Measurements from ENCODE around the gene ADD2. TPM values are rescaled to one million over a fixed set of nuclear protein-coding genes. Genes with fewer than 3 reads are reported as not detected.

ADD2 gene
- total and polyA plus RNA-seq, 2 experiments from 2014 or later: 34.6 to 223 TPM

DNA sequence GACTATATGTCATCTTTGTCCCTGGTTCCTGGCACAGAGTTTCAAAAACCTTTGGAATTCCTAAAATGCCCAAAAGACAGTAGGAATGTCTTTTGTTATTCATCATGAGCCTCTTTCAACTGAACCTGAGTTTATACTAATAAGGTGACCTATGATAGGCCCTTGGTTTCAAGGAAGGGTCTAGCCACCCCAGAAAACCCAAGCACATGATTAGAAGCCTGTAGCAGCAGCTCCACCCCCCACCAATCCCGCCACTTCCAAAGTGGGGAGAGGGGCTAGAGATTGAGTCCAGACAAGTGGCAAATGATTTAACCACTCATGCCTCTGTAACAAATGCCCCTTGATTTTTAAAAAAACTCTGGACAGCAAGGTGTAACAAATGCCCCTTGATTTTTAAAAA lies 56.8 kb downstream of the ADD2 start:
- peaks cover 50% of the 10 kb centered on the region for H3K4me1 ChIP-seq (ENCODE audit: insufficient read depth)
- Mint-ChIP-seq H3K27me3 (ENCODE audit: insufficient read depth, low read depth, poor library complexity) (peaks cover 22% of the 10 kb centered on the region), H3K9me3 (no peaks in the 10 kb centered on the region), H3K27ac (peak overlapping the region; percentile 80), H3K4me3 (no peak overlapping the region), H3K4me1 (peaks cover 63% of the 10 kb centered on the region), H3K36me3 (ENCODE audit: low read depth) (peaks cover 62% of the 10 kb centered on the region)
- H3K4me2 ChIP-seq: peak overlapping the region; percentile 11; the same call in 1 of the 2 replicates
- peaks cover 8% of the 10 kb centered on the region for H3K36me3 ChIP-seq (ENCODE audit: insufficient read depth)
- H3K79me2 ChIP-seq (replicated peaks; ENCODE audit: insufficient read depth): peaks cover 79% of the 10 kb centered on the region
- DNase-seq (ENCODE audit: low spot score) (peak; percentile 63), ATAC-seq (no peak; the same call in 2 of the 3 replicates)
- H3K27me3 ChIP-seq (ENCODE audit: insufficient read depth): no peaks in the 10 kb centered on the region
- H3K9me2 ChIP-seq (ENCODE audit: insufficient read depth): 0 out of 2 replicates have a peak, but pooled peaks cover 4% of the 10 kb centered on the region
- peaks cover 56% of the 10 kb centered on the region for H4K20me1 ChIP-seq (replicated peaks; ENCODE audit: insufficient read depth)
- H2AFZ ChIP-seq: no peak overlapping the region
- H3K27ac ChIP-seq (ENCODE audit: low read depth): peak overlapping the region; percentile 15
- TF ChIP-seq STAT1 (IDR thresholded peaks at IDR 0.05; ENCODE audit: unreplicated experiment) (no peak), NANOG (IDR thresholded peaks at IDR 0.05; ENCODE audit: borderline replicate concordance) (no peak), ZNF114 (CRISPR knock-in tag; IDR thresholded peaks at IDR 0.05) (no peak), CREB1 (CRISPR knock-in tag; IDR thresholded peaks at IDR 0.05; ENCODE audit: low read depth) (no peak)
- TF ChIP-seq, protein P1, sequence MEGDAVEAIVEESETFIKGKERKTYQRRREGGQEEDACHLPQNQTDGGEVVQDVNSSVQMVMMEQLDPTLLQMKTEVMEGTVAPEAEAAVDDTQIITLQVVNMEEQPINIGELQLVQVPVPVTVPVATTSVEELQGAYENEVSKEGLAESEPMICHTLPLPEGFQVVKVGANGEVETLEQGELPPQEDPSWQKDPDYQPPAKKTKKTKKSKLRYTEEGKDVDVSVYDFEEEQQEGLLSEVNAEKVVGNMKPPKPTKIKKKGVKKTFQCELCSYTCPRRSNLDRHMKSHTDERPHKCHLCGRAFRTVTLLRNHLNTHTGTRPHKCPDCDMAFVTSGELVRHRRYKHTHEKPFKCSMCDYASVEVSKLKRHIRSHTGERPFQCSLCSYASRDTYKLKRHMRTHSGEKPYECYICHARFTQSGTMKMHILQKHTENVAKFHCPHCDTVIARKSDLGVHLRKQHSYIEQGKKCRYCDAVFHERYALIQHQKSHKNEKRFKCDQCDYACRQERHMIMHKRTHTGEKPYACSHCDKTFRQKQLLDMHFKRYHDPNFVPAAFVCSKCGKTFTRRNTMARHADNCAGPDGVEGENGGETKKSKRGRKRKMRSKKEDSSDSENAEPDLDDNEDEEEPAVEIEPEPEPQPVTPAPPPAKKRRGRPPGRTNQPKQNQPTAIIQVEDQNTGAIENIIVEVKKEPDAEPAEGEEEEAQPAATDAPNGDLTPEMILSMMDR (conservative IDR thresholded peaks at IDR 0.05; ENCODE audit: low read depth in 2 of 2): no peak
- TF ChIP-seq, protein P2, sequence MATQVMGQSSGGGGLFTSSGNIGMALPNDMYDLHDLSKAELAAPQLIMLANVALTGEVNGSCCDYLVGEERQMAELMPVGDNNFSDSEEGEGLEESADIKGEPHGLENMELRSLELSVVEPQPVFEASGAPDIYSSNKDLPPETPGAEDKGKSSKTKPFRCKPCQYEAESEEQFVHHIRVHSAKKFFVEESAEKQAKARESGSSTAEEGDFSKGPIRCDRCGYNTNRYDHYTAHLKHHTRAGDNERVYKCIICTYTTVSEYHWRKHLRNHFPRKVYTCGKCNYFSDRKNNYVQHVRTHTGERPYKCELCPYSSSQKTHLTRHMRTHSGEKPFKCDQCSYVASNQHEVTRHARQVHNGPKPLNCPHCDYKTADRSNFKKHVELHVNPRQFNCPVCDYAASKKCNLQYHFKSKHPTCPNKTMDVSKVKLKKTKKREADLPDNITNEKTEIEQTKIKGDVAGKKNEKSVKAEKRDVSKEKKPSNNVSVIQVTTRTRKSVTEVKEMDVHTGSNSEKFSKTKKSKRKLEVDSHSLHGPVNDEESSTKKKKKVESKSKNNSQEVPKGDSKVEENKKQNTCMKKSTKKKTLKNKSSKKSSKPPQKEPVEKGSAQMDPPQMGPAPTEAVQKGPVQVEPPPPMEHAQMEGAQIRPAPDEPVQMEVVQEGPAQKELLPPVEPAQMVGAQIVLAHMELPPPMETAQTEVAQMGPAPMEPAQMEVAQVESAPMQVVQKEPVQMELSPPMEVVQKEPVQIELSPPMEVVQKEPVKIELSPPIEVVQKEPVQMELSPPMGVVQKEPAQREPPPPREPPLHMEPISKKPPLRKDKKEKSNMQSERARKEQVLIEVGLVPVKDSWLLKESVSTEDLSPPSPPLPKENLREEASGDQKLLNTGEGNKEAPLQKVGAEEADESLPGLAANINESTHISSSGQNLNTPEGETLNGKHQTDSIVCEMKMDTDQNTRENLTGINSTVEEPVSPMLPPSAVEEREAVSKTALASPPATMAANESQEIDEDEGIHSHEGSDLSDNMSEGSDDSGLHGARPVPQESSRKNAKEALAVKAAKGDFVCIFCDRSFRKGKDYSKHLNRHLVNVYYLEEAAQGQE (IDR thresholded peaks at IDR 0.05; ENCODE audit: unreplicated experiment): no peak
- no peak overlapping the region for H3K4me3 ChIP-seq
- no peaks in the 10 kb centered on the region for H3F3A ChIP-seq (replicated peaks; ENCODE audit: low read depth)

DNA sequence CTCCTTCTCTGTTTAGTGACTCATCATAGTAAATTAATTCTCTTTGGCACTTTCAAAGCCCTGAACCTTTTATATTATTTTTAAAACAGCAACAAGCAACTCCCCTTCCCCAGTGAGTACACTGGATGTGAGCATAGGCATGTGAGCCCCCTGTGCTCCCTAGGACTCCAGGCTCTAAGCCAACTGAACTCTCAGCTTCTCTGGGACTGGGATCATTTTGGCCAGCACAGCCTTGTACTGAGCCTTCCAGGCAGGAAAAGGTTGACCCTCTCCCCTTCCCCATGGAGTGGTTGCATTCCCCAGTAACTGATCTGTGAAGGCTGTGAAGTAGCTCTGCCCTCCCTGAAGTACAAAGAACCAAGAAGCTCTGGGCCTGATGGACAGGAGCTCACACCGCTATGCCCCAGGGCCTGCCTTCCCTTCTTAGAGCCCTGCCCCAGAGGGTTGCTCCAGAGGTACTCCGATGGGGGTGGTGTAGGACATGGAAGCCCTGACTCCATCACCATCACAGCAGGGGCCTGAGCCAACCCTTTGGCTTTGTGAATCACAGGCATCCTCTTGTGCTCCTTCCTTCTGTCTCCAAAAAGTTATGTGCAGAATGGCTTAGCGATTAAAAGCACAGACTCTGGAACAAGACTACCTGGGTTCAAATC lies 57.8 kb downstream of the ADD2 start:
- Histone ChIP-seq H3K9me2 (ENCODE audit: insufficient read depth) (0 out of 2 replicates have a peak, but pooled peaks cover 4% of the 10 kb centered on the region), H3K27ac (ENCODE audit: low read depth) (peak overlapping the region; percentile 21), H3K27me3 (ENCODE audit: insufficient read depth) (no peaks in the 10 kb centered on the region), H3K4me2 (peak overlapping the region; percentile 20), H3K36me3 (ENCODE audit: insufficient read depth) (peaks cover 8% of the 10 kb centered on the region), H4K20me1 (replicated peaks; ENCODE audit: insufficient read depth) (peaks cover 48% of the 10 kb centered on the region), H3F3A (replicated peaks; ENCODE audit: low read depth) (no peaks in the 10 kb centered on the region), H3K79me2 (replicated peaks; ENCODE audit: insufficient read depth) (peaks cover 69% of the 10 kb centered on the region), H3K4me3 (no peak overlapping the region), H2AFZ (no peak overlapping the region), H3K4me1 (ENCODE audit: insufficient read depth) (peaks cover 40% of the 10 kb centered on the region)
- no peak for DNase-seq (ENCODE audit: low spot score)
- peaks cover 14% of the 10 kb centered on the region for H3K27me3 Mint-ChIP-seq (ENCODE audit: insufficient read depth, low read depth, poor library complexity)
- peak overlapping the region; percentile 79 for H3K27ac Mint-ChIP-seq
- H3K9me3 Mint-ChIP-seq: no peaks in the 10 kb centered on the region
- H3K4me3 Mint-ChIP-seq: no peak overlapping the region
- peaks cover 72% of the 10 kb centered on the region for H3K36me3 Mint-ChIP-seq (ENCODE audit: low read depth)
- H3K4me1 Mint-ChIP-seq: peaks cover 59% of the 10 kb centered on the region
- peak; percentile 63 for ATAC-seq
- TF ChIP-seq, protein P3, sequence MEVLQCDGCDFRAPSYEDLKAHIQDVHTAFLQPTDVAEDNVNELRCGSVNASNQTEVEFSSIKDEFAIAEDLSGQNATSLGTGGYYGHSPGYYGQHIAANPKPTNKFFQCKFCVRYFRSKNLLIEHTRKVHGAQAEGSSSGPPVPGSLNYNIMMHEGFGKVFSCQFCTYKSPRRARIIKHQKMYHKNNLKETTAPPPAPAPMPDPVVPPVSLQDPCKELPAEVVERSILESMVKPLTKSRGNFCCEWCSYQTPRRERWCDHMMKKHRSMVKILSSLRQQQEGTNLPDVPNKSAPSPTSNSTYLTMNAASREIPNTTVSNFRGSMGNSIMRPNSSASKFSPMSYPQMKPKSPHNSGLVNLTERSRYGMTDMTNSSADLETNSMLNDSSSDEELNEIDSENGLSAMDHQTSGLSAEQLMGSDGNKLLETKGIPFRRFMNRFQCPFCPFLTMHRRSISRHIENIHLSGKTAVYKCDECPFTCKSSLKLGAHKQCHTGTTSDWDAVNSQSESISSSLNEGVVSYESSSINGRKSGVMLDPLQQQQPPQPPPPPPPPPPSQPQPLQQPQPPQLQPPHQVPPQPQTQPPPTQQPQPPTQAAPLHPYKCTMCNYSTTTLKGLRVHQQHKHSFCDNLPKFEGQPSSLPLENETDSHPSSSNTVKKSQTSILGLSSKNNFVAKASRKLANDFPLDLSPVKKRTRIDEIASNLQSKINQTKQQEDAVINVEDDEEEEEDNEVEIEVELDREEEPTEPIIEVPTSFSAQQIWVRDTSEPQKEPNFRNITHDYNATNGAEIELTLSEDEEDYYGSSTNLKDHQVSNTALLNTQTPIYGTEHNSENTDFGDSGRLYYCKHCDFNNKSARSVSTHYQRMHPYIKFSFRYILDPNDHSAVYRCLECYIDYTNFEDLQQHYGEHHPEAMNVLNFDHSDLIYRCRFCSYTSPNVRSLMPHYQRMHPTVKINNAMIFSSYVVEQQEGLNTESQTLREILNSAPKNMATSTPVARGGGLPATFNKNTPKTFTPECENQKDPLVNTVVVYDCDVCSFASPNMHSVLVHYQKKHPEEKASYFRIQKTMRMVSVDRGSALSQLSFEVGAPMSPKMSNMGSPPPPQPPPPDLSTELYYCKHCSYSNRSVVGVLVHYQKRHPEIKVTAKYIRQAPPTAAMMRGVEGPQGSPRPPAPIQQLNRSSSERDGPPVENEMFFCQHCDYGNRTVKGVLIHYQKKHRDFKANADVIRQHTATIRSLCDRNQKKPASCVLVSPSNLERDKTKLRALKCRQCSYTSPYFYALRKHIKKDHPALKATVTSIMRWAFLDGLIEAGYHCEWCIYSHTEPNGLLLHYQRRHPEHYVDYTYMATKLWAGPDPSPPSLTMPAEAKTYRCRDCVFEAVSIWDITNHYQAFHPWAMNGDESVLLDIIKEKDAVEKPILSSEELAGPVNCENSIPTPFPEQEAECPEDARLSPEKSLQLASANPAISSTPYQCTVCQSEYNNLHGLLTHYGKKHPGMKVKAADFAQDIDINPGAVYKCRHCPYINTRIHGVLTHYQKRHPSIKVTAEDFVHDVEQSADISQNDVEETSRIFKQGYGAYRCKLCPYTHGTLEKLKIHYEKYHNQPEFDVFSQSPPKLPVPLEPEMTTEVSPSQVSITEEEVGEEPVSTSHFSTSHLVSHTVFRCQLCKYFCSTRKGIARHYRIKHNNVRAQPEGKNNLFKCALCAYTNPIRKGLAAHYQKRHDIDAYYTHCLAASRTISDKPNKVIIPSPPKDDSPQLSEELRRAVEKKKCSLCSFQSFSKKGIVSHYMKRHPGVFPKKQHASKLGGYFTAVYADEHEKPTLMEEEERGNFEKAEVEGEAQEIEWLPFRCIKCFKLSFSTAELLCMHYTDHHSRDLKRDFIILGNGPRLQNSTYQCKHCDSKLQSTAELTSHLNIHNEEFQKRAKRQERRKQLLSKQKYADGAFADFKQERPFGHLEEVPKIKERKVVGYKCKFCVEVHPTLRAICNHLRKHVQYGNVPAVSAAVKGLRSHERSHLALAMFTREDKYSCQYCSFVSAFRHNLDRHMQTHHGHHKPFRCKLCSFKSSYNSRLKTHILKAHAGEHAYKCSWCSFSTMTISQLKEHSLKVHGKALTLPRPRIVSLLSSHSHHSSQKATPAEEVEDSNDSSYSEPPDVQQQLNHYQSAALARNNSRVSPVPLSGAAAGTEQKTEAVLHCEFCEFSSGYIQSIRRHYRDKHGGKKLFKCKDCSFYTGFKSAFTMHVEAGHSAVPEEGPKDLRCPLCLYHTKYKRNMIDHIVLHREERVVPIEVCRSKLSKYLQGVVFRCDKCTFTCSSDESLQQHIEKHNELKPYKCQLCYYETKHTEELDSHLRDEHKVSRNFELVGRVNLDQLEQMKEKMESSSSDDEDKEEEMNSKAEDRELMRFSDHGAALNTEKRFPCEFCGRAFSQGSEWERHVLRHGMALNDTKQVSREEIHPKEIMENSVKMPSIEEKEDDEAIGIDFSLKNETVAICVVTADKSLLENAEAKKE (CRISPR knock-in tag; IDR thresholded peaks at IDR 0.05): peak; percentile 57; the same call in 1 of the 2 replicates
- no peak for TF ChIP-seq STAT1 (IDR thresholded peaks at IDR 0.05; ENCODE audit: unreplicated experiment)

Measured in GM23338 (cell line).